Globus pallidus (tissue), 1 donor: Measurements from ENCODE around the gene TRIM38.
"Not testable (repeated sequence)": the region's sequence is repeated elsewhere in the genome, so short reads cannot be mapped to it uniquely, and the experiment has no call there.

ENCODE experiments used
- DNase-seq: peaks from one replicate; pipeline ENCODE4 v3.0.0-alpha.2; 2015; ENCODE audit warnings: low spot score

Gene TRIM38

DNA sequence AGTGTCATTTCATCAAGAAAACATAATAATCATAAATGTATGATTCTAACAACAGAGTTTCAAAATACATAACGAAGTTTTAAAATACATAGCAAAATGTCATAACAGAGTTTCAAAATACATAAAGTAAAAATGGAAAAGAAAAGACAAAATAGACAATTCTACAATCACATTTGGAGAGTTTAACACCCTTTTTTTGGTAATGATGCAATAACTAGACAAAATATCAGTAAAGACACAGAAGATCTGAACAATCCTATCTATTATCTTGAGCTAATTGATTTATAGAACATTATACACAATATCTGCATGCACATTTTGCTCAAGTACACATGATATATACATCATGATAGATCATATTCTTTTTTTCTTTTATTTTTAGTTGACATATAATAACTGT is 18.7 kb upstream of the TRIM38 start:
- DNase-seq, result no peak

DNA sequence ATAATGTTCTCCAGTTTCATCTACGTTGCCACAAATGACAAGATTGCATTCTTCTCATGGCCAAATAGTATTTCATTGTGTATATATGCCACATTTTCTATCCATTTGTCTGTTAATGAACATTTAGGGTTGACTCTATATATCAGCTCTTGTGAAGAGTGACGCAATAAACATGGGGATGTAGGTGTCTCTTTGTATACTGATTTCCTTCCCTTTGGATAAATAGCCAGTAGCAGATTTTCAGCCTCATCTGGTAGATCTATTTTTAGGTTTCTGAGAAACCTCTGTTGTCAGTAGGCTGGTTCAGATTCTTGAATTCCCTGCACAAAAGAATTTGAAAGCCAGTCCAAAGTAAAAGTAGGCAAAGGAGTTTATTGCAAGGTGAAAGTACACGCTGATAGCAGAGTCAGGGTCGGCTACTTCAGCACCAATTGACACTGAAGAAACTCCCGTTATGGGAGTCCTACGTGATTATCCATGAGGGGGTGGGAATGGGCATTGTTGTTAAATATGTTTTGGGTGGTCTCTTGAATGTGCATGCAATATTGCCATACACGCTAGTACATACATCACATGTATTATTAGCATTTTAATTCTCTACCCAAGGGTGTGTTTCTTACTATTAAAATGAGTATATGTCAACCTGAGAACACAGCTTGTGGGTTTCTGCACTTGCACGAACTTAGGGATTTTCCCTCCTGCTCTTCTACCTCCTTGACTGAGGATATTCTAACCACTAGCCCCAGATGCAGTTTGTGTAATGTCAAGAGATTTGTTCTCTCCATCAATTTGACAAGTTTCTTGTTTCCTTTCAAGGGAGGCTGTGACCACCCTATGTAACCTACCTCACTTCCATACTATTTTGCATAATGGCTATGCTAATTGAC is 17.7 kb upstream of the TRIM38 start:
- DNase-seq, result no peak

DNA sequence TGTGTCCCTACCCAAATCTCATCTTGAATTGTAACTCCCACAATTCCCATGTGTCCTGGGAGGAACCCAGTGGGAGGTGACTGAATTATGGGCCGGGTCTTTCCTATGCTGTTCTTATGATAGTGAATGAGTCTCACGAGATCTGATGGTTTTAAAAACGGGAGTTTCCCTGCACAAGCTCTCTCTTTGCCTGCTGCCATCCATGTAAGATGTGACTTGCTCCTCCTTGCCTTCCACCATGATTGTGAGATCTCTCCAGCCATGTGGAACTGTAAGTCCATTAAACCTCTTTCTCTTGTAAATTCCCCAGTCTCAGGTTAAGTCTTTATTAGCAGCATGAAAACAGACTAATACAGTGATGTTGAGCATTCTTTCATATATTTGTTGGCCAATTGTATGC is 16.9 kb upstream of the TRIM38 start:
- DNase-seq, result not testable (repeated sequence)

DNA sequence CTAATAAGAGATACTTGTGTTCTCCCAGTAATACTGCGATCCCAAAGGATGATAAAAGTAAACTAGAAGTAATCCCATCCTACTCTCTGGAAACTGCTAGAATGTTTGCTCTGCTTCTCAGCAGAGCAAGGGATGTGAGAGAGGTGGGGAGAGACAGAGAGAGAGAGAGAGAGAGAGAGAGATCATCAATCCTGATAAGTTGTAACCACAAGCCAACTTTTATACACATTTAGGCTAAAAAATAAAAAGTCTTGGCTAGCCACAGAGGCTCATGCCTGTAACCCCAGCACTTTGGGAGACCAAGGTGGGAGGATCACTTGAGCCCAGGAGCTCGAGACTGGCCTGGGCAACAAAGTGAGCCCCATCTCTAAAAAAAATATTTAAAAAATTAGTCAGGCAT is 16.0 kb upstream of the TRIM38 start:
- no peak for DNase-seq

DNA sequence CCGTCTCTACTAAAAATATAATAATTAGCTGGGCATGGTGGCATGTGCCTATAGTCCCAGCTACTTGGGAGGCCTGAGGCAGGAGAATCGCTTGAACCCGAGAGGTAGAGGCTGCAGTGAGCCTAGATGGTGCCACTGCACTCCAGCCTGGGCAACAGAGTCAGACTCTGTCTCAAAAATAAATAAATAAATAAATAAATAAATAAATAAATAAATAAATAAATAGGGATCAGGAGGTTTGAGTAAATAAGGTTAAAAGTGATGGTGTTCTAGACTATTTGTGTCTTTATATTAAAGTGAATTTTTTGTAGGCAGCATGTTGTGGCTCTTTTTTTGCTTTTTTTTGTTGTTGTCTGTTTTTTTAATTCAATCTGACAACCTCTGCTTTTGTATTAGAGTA is 15.1 kb upstream of the TRIM38 start:
- DNase-seq, result not testable (repeated sequence)

DNA sequence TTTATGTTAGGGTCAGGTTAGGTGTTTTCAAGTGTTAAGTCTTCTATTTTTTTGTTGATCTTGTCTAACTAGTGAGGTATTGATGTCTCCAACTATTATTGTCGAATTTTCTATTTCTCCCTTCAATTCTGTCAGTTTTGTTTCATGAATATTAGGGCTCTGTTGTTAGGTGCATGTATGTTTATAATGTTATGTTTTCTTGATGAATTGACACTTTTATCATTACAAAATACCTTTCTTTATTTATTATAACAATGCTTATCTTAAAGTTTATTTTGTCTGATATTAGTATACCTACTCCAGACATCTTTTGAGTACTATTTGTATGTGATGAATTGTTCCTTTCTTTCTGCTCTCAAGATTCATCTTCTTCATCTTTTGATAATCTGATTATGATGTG is 12.9 kb upstream of the TRIM38 start:
- DNase-seq, result no peak

DNA sequence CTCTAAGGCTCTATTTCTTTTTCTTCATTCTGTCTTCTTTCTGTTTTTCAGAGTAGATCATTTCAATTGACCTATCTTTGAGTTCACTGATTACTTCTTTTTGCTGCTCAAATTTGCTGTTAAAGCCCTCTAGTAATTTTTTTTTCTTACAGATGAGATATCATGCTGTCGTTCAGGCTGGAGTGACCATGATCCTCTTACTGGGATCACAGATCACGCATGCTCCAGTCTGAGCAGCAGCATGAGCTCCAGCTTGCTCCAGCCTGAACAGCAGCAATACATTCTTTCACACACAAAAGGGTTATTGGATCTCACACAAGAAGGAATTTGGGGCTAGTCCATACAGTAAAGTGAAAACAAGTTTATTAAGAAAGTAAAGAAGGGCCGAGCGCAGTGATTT is 12.3 kb upstream of the TRIM38 start:
- DNase-seq, result no peak

DNA sequence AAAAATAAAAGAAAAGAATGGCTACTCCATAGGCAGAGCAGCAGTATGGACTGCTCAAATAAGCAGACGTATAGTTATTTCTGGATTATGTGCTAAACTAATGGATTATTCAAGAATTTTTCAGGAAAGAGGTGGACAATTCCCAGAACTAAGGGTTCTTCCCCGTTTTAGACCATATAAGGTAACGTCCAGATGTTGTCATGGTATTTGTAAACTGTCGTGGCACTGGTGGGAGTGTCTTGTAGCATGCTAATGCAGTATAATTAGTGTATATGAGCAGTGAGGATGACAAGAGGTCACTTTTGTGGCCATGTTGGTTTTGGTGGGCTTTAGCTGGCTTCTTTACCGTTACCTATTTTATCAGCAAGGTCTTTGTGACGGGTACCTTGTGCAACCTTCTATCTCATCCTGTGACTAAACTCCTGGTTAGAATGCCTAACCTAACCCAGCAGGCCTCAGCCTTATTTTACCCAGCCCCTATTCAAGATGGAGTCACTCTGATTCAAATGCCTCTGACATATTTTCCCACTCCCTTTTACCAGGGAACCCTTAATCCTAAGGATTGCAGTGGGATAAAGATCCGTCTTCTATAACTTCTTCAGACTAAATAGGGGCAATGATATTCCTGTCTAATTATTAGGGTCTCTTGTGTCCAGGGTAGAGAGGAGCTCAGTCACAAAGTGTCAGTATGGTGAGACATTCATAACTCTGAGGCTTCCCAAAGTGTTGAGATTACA is 11.1 kb upstream of the TRIM38 start:
- DNase-seq, result no peak

DNA sequence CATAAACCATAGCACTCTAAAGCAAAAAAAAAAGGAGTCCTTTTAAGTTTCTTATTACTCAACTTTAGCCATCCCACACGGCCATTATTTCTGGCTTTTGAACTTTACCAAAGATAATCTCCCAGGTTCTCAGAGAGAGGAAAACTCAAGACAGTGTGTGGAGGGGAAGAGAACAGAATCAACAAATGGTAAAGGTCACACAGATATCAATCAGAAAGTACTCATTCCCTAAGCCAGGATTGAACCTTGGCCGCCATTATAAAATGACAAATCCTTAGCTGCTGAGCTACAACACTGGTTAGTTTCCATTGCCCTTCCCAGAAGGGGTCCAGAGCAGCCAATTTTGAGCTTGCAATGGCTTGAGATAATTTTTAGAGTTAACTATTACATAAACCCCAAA is 10.1 kb upstream of the TRIM38 start:
- DNase-seq, result no peak

DNA sequence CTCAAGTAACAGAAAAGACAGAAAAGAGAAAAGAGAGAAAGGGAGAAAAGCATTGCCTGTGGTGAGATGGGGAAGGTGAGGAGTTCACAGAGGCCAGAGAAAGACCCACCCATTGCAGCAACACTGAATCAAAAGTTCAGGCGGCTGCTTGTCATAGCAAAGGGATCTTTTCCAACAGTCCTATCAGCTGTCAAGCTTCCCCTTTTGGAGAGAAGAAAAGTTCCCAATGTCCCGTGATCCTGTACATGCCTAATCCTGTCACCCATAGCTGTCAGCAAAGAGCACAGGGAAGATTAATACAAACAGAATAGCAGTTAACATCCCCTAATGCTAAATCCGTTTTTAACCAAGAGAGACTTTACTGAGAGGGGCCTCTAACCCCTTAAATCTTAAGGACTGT is 8.9 kb upstream of the TRIM38 start:
- DNase-seq, result no peak

DNA sequence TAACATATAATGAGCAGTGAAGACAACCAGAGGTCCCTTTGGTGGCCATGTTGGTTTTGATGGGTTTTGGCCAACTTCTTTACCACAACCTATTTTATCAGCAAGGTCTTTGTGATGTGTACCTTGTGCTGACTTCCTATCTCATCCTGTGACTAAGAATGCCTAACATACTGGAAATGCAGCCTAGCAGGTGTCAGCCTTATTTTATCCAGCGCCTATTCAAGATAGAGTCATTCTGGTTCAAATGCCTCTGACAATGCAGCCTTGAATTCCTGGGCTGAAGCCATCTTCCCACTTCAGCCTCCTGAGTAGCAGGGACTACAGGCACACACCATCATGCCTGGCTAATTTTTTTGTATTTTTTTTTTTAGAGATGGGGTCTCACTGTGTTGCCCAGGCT is 7.8 kb upstream of the TRIM38 start:
- DNase-seq, result no peak

DNA sequence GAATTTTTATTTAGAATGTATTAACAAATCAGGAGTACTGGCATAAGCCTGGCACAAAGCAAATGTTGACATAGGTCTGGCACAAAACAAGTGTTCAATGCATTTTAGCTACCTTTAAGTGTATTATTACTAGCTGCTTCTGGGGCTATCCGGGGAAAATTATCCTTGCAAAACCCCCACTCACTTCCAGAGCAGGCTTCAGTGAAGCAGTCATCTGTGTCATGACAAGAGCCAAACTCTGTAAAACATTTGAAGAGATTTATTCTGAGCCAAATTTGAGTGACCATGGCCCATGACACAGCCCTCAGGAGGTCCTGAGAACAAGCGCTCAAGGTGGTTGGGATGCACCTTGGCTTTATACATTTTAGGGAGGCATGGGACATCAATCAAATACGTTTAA is 6.4 kb upstream of the TRIM38 start:
- DNase-seq, result no peak

DNA sequence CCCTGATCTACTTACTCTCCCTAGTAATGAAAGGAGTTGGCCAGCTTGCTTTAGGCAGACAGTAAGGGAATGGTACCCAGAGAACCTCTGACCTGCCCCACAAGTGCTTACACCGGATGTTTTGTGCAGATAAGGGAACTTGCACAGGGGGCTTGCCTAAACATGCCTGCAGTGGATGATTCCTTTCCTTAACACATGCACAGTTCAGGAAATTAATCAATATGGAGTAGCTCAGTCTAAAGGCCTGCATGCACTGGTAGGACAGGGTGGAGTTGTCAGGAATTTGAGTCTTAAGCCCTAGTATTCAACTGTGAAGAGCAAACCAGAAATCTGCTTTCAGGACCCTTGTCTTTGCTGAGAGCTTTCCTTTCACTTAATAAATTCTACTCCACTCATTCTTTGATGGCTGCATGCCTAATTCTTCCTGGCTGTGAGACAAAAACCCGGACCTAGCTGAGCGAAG is 3.9 kb upstream of the TRIM38 start:
- DNase-seq, result no peak

DNA sequence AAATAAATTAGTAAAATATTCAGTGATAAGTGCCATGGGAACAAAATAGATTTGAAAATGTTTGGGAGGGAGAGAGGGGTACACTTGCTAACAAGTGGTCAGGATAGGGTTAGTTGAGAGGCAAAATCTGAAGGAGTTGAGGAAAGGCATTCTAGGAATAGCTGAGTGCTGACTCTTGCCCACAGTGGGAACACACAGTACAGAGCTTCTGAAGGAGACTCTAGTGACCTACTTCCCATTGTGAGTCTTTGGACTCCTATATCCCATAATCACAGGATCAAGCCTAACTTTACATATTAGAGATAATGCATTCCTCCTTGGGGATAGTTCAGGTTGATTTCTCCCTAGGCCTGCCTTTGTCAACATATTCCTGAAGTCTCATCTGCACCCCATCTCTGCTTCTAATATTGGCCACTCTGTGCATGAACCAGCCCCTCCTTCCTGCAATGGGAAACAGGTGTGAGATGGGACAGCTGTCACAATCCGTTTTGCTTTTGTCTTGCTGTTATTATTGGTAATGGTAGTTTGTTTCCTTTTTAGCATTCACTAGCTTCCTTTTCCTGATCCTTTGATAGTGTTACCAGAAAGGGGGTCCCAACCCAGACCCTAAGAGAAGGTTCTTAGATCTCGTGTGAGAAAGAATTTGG is 2.6 kb upstream of the TRIM38 start:
- DNase-seq, result no peak

DNA sequence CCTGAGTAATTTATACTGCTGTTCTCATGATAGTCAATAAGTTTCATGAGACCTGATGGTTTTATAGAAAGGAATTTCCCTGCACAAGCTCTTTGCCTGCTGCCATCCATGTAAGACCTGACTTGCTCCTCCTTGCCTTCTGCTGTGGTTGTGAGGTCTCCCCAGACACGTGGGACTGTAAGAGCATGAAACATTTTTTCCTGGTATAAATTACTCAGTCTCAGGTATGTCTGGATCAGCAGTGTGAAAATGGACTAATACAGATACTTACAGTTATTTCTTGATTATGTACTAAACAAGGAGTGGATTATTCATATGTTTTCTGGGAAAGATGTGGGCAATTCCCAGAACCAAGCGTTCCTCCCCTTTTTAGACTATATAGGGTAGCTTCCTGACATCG is 1.9 kb upstream of the TRIM38 start:
- no peak for DNase-seq

DNA sequence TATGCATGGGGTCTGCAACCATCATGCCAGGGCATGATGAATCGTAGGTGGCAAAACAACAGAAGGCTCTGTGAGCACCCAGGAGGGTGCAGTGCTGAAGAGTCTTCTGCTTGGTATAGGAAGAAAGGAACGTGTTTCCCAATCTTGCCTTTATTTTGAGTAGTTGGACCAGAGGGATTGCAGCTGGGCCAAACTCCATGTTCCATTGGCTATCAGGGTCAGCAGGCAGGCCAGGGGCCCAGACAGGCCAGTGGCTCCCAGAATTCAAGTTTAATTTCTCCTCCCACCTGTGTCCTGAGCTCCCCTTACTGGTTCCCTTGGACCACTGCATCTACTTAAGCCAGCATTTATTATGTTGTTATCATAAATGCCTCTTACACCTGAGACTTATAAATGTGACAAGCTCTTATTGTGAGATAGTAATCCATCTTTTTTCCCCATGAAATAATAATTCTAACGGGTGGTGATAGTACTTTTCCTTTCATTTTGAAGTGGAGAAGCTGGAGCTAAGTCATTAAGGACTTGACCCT is 918 bp upstream of the TRIM38 start:
- no peak for DNase-seq

DNA sequence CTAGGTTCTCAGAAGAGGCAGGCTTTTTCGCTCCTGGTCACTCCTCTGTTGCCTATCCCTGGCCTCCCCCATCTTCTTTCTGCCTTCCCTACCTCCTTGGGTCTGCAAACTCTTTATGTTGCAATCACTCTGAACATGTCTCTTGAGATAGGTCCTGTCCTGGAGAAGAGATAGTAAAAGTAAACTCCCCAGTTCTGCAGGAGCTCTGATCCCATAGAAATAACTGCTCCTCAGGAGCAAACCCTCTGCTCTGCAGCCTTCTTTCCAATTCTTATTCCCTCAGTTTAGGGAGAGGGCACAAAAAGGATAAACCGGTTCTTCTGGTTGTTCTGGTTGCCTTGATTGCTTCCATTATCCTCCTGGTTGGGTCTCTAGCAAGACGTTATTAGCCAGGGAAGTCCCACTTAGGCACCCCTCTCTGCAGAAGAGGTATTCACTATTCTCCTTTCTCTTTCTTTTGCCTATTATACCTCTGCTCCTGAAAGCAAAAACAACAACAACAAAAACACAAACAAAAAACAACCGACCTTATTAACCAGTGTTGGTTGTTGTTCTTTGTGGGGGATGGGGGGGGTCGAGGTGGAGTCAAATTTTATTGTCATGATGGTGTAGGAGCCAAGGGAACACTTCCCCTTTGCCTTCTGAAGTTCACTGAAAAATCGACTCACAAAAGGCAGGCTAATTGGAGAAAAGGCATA is 973 bp downstream of the TRIM38 start:
- no peak for DNase-seq

DNA sequence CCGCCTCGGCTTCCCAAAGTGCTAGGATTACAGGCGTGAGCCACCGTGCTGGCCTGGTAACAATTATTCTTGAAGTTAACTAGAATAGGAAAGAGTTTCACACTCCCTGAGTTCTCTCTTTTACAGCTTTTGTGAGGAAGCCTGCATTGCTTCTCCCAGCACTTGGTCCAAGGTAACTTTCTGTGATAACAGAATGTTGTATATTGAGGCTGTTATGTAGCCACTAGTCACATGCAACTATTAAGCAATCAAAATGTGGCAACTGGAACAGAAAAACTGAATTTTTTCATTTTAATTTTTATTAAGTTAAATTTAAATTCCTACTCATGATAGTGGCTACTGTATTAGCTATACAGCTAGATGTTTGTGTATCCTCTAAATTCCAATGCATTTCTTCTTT is 2.5 kb downstream of the TRIM38 start:
- DNase-seq, result no peak

DNA sequence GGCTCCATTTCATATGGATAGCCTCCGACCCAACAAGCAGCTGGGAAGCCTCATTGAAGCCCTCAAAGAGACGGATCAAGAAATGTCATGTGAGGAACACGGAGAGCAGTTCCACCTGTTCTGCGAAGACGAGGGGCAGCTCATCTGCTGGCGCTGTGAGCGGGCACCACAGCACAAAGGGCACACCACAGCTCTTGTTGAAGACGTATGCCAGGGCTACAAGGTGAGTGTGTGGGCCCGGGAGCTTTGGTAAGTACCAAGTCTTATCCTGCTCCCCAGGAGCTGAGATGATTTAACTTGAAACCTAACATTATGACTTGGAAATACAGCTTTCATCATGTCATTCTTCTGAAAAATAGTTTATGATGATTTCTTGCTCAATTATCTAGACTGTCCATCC is 4.1 kb downstream of the TRIM38 start:
- no peak for DNase-seq

DNA sequence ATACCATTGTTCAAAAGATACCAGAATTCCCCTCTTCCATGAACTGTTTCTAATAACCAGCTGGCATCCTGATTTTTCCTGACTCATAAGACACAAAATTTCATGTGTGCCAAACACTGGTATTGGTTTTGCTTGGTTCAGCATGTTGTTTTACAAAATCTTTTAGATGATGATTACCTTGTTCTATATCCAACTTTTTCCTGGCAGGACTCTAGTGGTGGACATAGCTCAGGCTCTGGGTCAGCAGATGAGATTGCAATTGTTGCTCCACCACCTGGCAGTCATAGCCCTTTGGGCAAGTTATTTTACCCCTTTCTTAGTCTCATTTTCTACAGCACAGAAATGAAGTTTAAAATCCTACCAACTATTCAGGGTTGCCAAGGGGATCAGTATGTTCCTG is 6.2 kb downstream of the TRIM38 start:
- no peak for DNase-seq

DNA sequence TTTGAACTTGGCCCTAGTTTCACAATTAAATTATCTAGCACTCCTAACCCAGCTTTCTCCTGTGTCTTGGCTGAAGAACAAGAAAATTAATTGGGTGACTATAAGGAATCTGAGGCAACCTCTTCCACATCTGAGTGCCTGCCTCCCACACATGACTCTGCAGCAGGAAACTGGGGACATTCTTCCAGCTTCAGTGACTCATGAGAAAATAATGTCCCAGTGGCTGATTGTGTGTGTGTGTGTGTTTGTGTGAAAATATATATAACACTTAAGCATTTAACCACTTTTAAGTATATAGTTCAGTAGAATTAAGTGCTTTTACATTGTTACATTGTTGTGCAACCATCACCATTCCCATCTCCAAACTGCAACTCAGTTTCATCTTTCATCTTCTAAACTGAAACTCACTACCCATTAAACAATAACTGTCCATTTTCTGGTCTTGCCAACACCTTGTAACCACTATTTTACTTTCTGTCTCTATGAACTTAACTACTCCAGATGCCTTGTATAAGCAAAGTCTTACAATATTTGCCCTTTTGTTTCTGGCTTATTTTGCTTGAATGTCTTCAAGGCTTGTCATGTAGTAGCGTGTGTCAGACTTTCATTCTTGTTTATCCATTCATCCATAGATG is 8.7 kb downstream of the TRIM38 start:
- no peak for DNase-seq

DNA sequence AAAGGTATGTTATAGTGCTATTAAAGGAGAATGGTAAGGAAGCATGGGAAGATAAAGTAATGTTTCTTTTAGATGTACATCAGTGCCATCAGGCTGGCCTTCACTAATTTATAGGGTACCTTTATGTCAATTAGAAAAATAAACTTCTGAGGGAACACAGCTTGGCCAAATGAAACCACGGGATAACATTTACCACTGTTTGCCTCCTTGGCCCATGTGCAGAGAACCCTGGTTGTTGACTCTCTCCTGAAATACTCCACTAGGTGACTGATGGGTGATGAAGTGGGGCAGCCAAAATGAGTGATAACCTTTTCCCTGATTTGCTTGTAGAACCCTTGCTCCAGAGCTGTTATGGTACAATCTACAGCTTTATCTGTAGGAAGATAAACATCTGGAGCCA is 9.5 kb downstream of the TRIM38 start:
- no peak for DNase-seq
